GM18909 (cell line): Measurements from ENCODE around the gene TMEM129.

Experiments
- ATAC-seq: cut with Tn5 transposase; IDR thresholded peaks from one replicate; pipeline ENCODE4 v1.9.1; 2021; ENCODE audit warnings: mild to moderate bottlenecking; ENCODE audit not compliant: unreplicated experiment, poor library complexity

TMEM129 gene

GRCh38 chr4:1723131-1723801 lies 2.1 kb upstream of the TMEM129 start:
- ATAC-seq: no peak

GRCh38 chr4:1722551-1723118 lies 1.5 kb upstream of the TMEM129 start:
- ATAC-seq: no peak

DNA sequence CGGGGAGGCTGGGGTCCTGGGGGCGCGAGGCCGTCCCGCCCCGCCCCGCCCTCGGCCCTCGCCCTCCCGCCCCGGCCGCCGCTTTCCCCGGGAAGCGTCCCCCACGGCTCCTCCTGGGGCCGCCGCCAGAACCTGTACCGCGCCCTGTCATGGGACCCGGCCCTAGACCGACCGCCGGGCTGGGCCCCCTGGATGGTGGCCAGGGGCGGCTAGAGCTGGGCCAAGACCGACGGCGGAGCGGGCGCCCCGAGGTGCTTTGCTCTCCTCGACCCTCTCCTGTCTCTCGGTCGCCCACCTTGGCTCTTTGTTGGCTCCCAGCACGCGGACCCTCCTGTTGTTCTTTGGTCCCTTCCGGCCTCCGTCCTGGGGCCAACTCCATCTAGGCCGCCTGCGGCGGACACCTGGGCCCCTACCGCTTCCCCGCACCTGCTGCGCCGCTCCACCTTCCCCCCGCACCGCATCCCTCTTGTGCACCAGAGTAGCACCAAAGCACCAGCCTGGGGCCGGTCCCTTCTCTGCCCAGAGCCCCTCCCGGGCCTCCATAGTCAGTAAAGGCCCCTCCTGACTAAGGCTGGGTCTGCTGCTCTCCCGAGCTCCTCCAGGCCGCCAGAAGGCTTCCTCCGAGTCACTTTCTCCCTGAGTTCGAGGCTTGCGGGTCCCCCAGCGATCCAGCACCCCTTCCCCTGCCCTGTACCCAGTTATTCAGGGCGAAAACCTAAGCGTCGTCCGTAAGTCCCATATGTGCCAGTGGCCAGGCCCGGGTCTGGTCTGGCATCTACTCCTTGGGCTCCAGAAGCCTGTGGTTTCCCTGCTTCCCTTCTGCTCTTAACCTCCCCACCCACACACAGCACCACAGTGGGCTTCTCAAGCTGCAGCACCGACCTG lies 785 bp upstream of the TMEM129 start:
- no peak for ATAC-seq

GRCh38 chr4:1720163-1720983 lies 750 bp downstream of the TMEM129 start:
- ATAC-seq: peak; percentile 16

GRCh38 chr4:1718095-1718850 lies 2.9 kb downstream of the TMEM129 start:
- ATAC-seq: no peak

DNA sequence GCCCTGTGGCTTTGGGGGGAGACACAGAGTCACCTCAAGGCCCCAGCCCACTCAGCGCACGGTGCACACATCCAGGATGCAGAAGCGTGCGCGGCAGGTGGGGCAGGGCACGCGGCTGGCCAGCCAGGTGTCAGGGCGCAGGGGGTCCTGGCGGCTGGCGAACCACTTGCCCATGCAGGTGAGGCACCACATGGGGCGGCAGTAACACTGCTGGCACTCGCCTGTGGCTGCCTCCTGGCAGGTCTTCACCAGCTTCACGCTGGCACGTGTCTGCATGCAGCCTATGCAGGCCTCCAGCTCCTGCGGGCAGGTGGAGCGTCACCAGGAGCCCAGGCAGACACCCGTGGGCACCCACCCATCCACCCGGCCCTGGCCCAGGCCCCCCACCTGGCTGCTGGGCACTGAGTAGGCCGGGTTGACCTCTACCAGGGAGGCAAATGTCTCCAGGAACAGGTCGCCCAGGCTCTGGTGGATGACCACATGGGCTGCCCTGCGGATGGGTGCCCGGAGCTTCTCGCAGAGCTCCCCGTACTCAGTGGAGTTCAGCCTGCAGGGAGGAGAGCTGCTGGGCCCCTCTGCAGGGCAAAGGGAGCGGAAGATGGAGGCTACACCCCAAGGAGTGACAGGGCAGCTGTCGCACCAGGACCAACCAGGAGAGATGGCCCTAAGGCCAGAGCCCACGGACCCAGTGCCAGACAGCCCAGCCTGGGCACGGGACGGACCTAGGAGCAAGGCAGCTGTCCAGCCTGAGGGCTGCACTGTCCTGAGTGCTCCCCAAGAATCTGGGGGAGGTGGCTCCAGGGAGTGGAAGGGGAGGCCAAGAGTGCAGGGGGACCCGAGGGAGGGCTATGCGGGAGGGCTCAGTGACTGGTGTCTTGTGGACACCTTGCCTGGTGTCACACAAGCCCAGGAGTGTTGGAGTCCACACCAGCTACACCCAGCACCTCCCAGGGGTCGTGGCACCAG lies 3.7 kb downstream of the TMEM129 start:
- ATAC-seq: no peak

DNA sequence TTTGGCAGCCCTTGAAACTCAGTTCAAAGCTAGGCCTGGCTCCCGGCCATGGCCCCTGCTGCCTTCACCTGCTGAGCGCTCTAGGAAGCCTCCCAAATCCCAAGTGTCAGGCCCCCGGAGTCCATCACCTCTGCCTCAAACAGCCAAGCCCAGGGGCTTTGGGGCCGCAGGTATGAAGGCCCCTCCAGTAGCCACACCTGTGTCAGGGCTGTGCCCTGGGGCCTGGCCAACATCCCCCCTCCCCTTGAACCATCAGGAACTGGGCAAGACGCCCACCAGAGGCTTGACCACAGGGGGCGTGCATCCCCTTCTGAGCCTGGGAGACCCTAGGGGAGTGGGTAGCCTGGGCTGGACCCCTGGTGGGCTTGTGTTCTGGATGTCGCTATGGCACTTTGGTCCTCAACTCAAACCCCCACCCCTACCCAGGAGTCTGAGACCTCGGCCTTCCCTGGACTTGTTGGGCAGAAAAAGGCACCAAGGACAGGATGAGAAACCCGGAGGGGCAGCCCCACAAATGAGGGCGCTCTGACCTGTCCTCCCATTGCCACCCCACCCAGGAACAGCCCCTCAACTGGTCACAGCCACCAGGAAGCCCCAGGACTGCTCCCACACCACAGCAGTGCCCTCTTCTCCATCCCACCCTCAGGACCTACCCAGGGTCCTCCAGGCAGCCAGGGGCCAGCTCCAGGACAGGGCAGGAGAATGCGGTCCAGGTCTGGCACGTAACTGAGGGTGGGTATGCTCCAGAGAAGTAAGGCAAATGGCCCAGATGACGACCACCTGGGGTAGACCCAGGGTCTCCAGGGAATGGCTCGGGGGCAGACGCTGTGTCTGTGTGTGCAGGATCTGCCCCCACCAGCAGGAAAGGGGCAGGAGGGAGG lies 4.8 kb downstream of the TMEM129 start:
- no peak for ATAC-seq

DNA sequence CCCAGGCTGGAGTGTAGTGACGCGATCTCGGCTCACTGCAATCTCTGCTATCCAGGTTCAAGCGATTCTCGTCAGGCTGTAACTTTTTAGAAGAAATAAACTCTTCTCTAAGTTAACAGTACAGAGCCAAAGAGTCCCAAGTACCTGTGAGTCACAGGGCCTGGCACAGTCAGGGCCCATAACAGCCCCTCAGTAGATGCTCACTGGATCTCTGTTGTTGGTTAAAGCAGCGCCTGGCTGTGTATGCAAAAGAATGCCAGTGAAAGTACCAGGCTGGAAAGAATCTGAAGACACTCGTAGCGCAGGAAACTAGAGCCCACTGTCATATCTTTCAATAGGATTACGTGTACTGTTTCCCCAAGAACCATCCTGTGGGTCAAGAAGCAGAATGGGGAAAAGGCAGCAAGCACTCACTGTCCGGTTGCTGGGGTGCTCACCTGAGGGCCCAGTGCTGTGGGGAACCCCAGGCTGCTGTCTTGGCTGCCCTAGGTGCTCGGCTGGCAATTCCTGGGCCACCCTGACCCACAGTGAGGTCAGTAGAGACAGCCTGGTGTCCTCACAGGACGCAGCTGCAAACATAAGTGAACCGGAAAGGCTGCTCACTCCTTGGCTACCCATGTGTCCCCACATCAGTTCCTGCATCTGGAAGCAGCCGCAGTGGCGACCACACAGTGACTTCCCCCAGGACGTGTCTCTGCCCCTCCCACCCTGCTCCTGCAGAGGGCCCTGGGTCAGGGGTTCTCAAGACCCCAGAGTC lies 5.9 kb downstream of the TMEM129 start:
- no peak for ATAC-seq

DNA sequence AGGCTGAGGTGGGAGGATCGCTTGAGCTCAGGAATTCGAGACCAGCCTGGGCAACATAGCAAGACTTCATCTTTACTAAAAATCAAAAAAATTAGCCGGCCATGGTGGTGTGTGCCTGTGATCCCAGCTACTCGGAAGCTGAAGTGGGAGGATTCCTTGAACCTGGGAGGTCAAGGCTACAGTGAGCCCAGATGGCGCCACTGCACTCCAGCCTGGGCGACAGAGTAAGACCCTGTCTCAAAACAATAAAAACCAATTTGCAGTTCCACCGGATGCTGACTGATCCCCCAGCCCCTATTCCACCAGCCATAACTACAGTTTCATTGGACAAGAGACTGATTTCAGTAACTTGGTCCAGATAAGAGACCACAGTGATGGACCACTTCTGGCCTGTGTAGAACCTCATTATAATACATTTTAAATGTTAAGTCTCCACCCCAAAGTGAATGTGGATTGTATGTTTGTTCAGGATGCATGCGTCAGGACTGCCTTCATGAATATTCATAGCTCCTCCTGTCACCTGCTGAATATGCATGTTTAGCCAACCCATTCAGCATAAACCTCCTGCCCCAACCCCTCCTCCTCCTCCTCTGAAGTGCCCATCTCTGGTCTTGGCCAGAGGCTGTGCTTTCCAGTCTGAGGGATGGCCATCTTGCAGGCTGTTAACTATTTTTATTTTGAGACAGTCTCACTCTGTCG lies 6.7 kb downstream of the TMEM129 start:
- no peak for ATAC-seq

GRCh38 chr4:1713003-1713851 lies 7.9 kb downstream of the TMEM129 start:
- ATAC-seq: no peak

- peak; percentile 78 for ATAC-seq
These were observed 8.7 kb downstream of the TMEM129 start, which contains the start of gene SLBP for GRCh38 chr4:1712216-1713002. Gene SLBP (minus strand): TSS chr4:1712319. CDS start chr4:1712188, 131 bp downstream.

- ATAC-seq: peak; percentile 14
These were observed 9.4 kb downstream of the TMEM129 start for GRCh38 chr4:1711571-1712215.

DNA sequence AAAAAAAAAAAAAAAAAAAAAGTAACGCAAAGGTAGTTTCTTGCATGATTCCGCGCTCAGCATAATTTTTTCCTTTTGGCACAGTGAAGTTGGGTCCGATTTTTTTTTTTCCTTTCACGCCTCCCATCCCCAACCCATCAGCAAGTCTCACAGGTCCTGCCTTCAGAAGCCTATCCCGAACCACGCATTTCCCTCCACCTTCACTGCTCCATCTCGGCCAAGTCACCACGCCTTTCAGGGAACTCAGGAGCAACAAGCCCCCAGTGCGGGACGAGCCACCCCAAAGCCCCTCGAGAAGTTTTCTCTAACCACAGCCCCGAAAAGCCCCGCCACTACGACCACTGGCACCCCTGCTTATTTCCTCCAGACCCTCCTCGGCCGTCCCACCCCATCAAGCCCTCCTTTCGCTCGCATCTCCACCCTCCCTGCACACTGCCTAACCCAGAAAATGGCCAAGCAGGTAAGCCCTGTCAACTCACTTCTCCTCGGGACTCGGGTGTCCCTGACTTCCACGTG lies 10.0 kb downstream of the TMEM129 start:
- ATAC-seq: no peak

DNA sequence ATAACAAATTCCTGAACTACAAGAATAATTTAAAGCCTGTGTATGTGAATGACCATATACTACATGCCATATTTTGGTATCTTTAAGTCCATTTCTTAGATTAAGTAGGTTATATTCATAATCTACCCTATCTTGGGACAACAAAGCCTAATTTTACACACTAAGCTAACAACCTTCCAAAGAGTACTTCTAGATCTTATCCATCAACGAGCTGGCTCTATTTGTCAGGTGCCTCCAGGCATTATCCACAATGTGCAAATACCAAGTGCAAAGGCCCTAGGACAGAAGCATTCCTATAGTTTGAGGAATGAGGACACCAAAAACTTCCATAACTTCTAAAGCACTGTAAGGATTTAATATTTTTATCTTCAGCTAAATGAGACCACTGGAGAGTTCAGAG lies 12.5 kb downstream of the TMEM129 start:
- no peak for ATAC-seq
